ENCODE data around the gene LFNG. TPM values are rescaled to one million over a fixed set of nuclear protein-coding genes. Genes with fewer than 3 reads are reported as not detected.

Gene LFNG
- total and polyA plus RNA-seq, 9 of the 15 experiments (the other 6 are each of a cell fraction or from before 2014, with no cell fraction given) = 0.03 to 0.89 (median 0.25) TPM; not detected in 1

DNA sequence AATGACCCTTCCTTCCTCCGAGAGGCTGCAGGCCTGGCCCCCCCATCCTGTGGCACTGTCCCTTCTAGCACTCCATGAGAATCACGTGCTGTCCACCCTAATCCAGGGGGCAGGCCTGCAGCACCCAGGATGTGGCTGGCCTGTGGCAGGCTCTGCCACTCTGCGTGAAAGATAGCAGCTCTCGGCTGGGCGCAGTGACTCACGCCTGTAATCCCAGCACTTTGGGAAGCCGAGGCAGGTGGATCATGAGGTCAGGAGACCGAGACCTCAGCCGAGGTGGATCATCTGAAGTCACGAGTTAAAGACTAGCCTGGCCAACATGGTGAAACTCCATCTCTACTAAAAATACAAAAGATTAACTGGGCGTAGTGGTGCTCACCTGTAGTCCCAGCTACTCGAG is 18.9 kb upstream of the LFNG start:
- no peaks in the 10 kb centered on the region for H3K79me2 ChIP-seq (ENCODE audit: control insufficient read depth, insufficient read depth, low read length)
- no peak overlapping the region for H3K27ac ChIP-seq (ENCODE audit: extremely low read depth, low read depth, low read length)
- TF ChIP-seq ZNF212 (CRISPR knock-in tag; IDR thresholded peaks at IDR 0.05) (no peak), JUND (IDR thresholded peaks at IDR 0.05; ENCODE audit: borderline replicate concordance, low read depth, low read length) (no peak), JUND (tag; IDR thresholded peaks at IDR 0.05; ENCODE audit: borderline replicate concordance, low read depth, low read length) (no peak)
- TF ChIP-seq, protein P1, sequence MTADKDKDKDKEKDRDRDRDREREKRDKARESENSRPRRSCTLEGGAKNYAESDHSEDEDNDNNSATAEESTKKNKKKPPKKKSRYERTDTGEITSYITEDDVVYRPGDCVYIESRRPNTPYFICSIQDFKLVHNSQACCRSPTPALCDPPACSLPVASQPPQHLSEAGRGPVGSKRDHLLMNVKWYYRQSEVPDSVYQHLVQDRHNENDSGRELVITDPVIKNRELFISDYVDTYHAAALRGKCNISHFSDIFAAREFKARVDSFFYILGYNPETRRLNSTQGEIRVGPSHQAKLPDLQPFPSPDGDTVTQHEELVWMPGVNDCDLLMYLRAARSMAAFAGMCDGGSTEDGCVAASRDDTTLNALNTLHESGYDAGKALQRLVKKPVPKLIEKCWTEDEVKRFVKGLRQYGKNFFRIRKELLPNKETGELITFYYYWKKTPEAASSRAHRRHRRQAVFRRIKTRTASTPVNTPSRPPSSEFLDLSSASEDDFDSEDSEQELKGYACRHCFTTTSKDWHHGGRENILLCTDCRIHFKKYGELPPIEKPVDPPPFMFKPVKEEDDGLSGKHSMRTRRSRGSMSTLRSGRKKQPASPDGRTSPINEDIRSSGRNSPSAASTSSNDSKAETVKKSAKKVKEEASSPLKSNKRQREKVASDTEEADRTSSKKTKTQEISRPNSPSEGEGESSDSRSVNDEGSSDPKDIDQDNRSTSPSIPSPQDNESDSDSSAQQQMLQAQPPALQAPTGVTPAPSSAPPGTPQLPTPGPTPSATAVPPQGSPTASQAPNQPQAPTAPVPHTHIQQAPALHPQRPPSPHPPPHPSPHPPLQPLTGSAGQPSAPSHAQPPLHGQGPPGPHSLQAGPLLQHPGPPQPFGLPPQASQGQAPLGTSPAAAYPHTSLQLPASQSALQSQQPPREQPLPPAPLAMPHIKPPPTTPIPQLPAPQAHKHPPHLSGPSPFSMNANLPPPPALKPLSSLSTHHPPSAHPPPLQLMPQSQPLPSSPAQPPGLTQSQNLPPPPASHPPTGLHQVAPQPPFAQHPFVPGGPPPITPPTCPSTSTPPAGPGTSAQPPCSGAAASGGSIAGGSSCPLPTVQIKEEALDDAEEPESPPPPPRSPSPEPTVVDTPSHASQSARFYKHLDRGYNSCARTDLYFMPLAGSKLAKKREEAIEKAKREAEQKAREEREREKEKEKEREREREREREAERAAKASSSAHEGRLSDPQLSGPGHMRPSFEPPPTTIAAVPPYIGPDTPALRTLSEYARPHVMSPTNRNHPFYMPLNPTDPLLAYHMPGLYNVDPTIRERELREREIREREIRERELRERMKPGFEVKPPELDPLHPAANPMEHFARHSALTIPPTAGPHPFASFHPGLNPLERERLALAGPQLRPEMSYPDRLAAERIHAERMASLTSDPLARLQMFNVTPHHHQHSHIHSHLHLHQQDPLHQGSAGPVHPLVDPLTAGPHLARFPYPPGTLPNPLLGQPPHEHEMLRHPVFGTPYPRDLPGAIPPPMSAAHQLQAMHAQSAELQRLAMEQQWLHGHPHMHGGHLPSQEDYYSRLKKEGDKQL (CRISPR knock-in tag; IDR thresholded peaks at IDR 0.05; ENCODE audit: borderline replicate concordance) = no peak
- no peaks in the 10 kb centered on the region for H3K9me3 ChIP-seq (replicated peaks; ENCODE audit: control insufficient read depth, insufficient read depth, low read depth, low read length)
- H3K27me3 ChIP-seq (ENCODE audit: control insufficient read depth in 2 of 2, insufficient read depth in 2 of 2, low read length in 2 of 2) = peaks cover 6 to 56% of the 10 kb centered on the region in 2 experiments; a peak in 3 of 5 replicates
- no peak overlapping the region for H3K9ac ChIP-seq (ENCODE audit: insufficient read depth in 1 of 2, low read depth in 2 of 2, low read length in 2 of 2)
- FAIRE-seq (no peak), DNase-seq (ENCODE audit: extremely low read depth in 1 of 4, low spot score in 3 of 4) (no peak), ATAC-seq (no peak)
- in situ Hi-C loops (cut with MboI) (no loop called here), intact Hi-C loops (cut with micrococcal nuclease) (no loop called here)
- POLR2A ChIA-PET = interaction anchor here (1.0 kb wide), 1 partner anchor 181 kb away, joined by 3 read pairs; no protein-coding TSS in a partner anchor
- H3K36me3 ChIP-seq (ENCODE audit: control insufficient read depth, insufficient read depth, low read length) = no peaks in the 10 kb centered on the region
- no TSS peak for BruUV-seq (replicated peaks)
- CTCF ChIA-PET (ENCODE audit: low intra/inter-chr PET ratio) = no interaction called here
- no peaks in the 10 kb centered on the region for H4K20me1 ChIP-seq (replicated peaks; ENCODE audit: control insufficient read depth, insufficient read depth, low read length)
- no peak overlapping the region for H3K4me3 ChIP-seq
- H2AFZ ChIP-seq (ENCODE audit: low read depth, low read length) = no peak overlapping the region
- 22% methylated on average over 12 of the region's 12 CpGs for WGBS (ENCODE audit: insufficient coverage, low coverage, missing lambda C conversion rate)
- no peak overlapping the region for H3K4me2 ChIP-seq (ENCODE audit: insufficient read depth, low read length)
- H3K4me1 ChIP-seq (replicated peaks in 1 of 2; ENCODE audit: control insufficient read depth in 2 of 2, insufficient read depth in 2 of 2, low read length in 2 of 2) = peaks cover 0 to 47% of the 10 kb centered on the region in 2 experiments; a peak in 2 of 5 replicates
- H3K9me1 ChIP-seq (ENCODE audit: control insufficient read depth, insufficient read depth, low read length) = no peaks in the 10 kb centered on the region
